ENCODE measurements around the gene TMEM97. TPM values are rescaled to one million over a fixed set of nuclear protein-coding genes. Genes with fewer than 3 reads are reported as not detected.

TMEM97 gene
- total RNA-seq = 1 to 10 TPM; 2.5 to 6.0 (median 3.3) TPM
- 1 to 10 TPM; 1.4 to 7.9 TPM for polyA plus RNA-seq
- long read RNA-seq, donor 1, partial matches to known transcripts = 0 of 2 reads
- long read RNA-seq, donor 1, other reads (novel, unspliced or antisense) = 0 of 2 reads
- long read RNA-seq, donor 2, partial matches to known transcripts = 0 of 5 reads
- long read RNA-seq, donor 2, other reads (novel, unspliced or antisense) = 2 of 5 reads
- long read RNA-seq, donor 3, transcript TMEM97-201 (3 exons, 2,568 nt) = major isoform, 5 of 6 reads
- long read RNA-seq, donor 3, partial matches to known transcripts = 0 of 6 reads
- long read RNA-seq, donor 3, other reads (novel, unspliced or antisense) = 1 of 6 reads

DNA sequence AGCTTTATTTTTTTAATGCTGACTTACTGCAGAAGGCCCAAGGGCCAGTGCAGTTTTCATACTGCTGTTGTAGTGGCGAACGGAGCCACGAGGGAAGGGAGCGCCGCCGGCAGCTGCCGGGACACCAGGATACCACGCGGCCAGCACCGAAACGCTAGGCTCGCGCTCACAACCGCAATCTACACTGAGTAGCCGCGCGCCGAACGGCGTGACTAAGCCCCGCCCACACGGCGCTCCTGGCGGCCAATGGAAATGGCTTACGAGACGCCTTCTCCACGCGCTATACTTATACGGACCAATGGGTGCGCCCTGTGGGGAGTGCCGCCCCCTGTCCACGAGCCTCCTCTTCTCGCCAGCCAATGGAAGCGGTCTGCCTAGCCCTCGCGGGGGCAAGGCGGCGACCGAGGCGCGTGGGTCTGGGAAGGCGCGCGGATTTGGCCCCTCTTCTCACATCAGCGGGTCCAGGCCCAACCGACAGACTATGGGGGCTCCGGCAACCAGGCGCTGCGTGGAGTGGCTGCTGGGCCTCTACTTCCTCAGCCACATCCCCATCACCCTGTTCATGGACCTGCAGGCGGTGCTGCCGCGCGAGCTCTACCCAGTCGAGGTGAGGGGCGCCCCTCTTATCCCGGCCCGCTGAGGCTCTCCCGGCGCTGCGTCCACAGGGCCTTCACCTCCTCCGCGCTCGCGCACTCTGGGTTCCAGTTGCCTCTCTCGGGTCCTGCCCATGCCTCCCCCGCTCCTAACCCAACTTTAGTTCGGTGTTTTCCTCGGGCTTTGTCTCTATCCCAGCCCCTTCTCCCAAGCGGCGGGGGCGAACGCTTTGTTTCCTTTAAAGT, at the start of gene TMEM97:
TSS of gene TMEM97 (plus strand) at position 442 of the 839 bp plus-strand sequence. CDS start at position 482, 40 bp downstream.
- Histone ChIP-seq H3K4me3 (peak within 1 kb of the TSS; percentile 28 to 82 (median 64)), H3K27ac (peak within 1 kb of the TSS in 6 of 12 donors; percentile 9 to 65 (median 40)), H3K36me3 (no peaks in the 10 kb centered on the region), H3K9me3 (no peaks in the 10 kb centered on the region), H3K4me1 (peaks cover 0 to 22% (median 15%) of the 10 kb centered on the region in 12 donors), H3K27me3 (no peaks in the 10 kb centered on the region)
- peak; percentile 99 to 100 (median 100) for ATAC-seq
- intact Hi-C loops (cut with DNase I) = loop anchor here in 3 of 10 donors (1.0 to 10.0 kb wide), 2 partner anchors 16 to 56 kb away; partner anchors contain the start of genes IFT20 (in 2 of the 3), TNFAIP1 (in 2 of the 3), SARM1 (in 1 of the 3) and VTN (in 1 of the 3)
- TF ChIP-seq, protein P1, sequence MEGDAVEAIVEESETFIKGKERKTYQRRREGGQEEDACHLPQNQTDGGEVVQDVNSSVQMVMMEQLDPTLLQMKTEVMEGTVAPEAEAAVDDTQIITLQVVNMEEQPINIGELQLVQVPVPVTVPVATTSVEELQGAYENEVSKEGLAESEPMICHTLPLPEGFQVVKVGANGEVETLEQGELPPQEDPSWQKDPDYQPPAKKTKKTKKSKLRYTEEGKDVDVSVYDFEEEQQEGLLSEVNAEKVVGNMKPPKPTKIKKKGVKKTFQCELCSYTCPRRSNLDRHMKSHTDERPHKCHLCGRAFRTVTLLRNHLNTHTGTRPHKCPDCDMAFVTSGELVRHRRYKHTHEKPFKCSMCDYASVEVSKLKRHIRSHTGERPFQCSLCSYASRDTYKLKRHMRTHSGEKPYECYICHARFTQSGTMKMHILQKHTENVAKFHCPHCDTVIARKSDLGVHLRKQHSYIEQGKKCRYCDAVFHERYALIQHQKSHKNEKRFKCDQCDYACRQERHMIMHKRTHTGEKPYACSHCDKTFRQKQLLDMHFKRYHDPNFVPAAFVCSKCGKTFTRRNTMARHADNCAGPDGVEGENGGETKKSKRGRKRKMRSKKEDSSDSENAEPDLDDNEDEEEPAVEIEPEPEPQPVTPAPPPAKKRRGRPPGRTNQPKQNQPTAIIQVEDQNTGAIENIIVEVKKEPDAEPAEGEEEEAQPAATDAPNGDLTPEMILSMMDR (IDR thresholded peaks at IDR 0.05) = peak in 5 of 12 donors; percentile 12 to 41 (median 22)
- no peak for TF ChIP-seq POLR2A (IDR thresholded peaks at IDR 0.05)
- DNase-seq = peak; percentile 96 to 98 (median 97)
- 0 to 1% (median 0%) methylated on average over 47 to 72 of the region's 72 CpGs for WGBS, 4 donors

DNA sequence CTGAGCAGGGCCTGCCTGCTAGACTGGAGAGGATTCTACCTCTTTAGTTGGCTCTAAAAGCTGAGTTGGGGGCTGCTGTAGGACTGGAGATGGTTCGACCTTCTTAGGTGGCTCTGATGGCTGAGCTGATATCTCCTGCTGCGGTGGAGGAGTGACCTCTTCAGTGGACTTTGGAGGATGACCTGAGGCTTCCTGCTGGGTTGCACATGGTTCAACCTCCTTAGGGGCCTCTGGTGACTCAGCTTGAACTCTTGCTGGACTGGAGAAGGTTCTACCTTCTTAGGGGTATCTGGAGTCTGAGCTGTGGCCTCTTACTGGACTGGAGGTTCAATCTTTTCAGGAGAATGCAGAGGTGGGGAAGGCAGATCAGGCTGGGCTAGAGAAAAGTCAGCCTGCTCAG, 48.9 kb upstream of the TMEM97 start:
- no peaks in the 10 kb centered on the region for H3K4me1 ChIP-seq
- TF ChIP-seq, protein P1 (IDR thresholded peaks at IDR 0.05) = no peak
- TF ChIP-seq POLR2A (IDR thresholded peaks at IDR 0.05) = no peak
- H3K36me3 ChIP-seq = no peaks in the 10 kb centered on the region
- H3K9me3 ChIP-seq = no peaks in the 10 kb centered on the region
- WGBS, 4 donors = 75 to 95% (median 84%) methylated on average over 2 of the region's 2 CpGs
- H3K4me3 ChIP-seq = no peak overlapping the region
- H3K27ac ChIP-seq = no peak overlapping the region
- ATAC-seq (no peak), DNase-seq (no peak)
- H3K27me3 ChIP-seq = peaks cover 0 to 12% (median 0%) of the 10 kb centered on the region in 9 donors
- intact Hi-C loops (cut with DNase I) = no loop called here

DNA sequence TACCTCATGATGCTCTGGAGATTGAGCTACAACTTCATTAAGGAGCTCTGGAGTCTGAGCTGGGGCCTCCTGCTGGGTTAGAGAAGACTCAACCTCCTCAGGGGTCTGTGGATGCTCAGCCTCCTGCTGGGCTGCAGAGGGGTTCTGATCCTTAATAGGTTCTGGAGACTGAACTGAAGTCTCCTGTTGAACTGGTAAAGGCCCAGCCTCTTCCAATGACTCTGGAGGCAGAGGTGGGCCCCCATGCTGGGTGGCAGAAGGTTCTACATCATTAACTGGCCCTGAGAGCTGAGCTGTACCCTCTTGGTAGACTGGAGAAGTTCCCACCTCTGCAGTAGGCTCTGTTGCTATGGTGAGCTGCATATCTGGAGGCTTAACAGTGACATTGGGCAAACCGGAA, 48.1 kb upstream of the TMEM97 start:
- no peaks in the 10 kb centered on the region for H3K4me1 ChIP-seq
- H3K9me3 ChIP-seq = no peaks in the 10 kb centered on the region
- intact Hi-C loops (cut with DNase I) = no loop called here
- WGBS, 4 donors = 77 to 89% (median 84%) methylated on average over 1 of the region's 1 CpG
- no peak overlapping the region for H3K27ac ChIP-seq
- no peaks in the 10 kb centered on the region for H3K36me3 ChIP-seq
- TF ChIP-seq, protein P1 (IDR thresholded peaks at IDR 0.05) = no peak
- TF ChIP-seq POLR2A (IDR thresholded peaks at IDR 0.05) = no peak
- no peak for DNase-seq
- H3K4me3 ChIP-seq = no peak overlapping the region
- ATAC-seq = no peak
- H3K27me3 ChIP-seq = peaks cover 0 to 16% (median 0%) of the 10 kb centered on the region in 9 donors

DNA sequence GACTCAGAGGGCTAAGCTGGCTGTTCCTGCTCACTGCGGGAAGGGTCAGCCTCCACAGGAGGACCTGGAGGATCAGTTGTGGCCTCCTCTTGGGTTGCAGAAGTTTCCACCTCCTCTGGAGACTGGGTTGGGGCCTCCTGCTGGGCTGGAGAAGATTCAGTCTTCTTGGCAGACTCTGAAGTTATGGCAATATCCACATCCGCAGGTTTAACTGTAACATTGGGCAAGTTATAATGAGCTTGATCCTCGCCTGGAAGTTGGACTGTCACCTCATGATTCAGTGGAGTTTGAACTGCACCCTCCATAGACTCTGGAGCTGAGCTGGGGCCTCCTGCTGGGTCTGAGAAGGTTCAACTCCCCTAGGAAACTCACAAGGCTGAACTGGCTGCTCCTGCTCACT, 47.6 kb upstream of the TMEM97 start:
- DNase-seq = no peak
- H3K36me3 ChIP-seq = no peaks in the 10 kb centered on the region
- no peak overlapping the region for H3K4me3 ChIP-seq
- no peak overlapping the region for H3K27ac ChIP-seq
- H3K9me3 ChIP-seq = no peaks in the 10 kb centered on the region
- H3K4me1 ChIP-seq = no peaks in the 10 kb centered on the region
- TF ChIP-seq, protein P1 (IDR thresholded peaks at IDR 0.05) = no peak
- no peak for TF ChIP-seq POLR2A (IDR thresholded peaks at IDR 0.05)
- 92 to 96% (median 95%) methylated on average over 3 of the region's 3 CpGs for WGBS, 4 donors
- peaks cover 0 to 16% (median 0%) of the 10 kb centered on the region in 9 donors for H3K27me3 ChIP-seq
- intact Hi-C loops (cut with DNase I) = no loop called here
- no peak for ATAC-seq

Data from heart left ventricle (tissue), 16 donors.